HG03469 (cell line): ENCODE data around the gene PDXDC1.
A peak's percentile ranks its signal among the peaks of the same experiment; 100 is the strongest.
"Not testable (repeated sequence)": the region's sequence is repeated elsewhere in the genome, so short reads cannot be mapped to it uniquely, and the experiment has no call there.

Experiments
- ATAC-seq: cut with Tn5 transposase; IDR thresholded peaks from one replicate; pipeline ENCODE4 v1.9.1; 2021; ENCODE audit warnings: mild to moderate bottlenecking, moderate library complexity, moderate number of reproducible peaks; ENCODE audit not compliant: unreplicated experiment

The PDXDC1 gene

DNA sequence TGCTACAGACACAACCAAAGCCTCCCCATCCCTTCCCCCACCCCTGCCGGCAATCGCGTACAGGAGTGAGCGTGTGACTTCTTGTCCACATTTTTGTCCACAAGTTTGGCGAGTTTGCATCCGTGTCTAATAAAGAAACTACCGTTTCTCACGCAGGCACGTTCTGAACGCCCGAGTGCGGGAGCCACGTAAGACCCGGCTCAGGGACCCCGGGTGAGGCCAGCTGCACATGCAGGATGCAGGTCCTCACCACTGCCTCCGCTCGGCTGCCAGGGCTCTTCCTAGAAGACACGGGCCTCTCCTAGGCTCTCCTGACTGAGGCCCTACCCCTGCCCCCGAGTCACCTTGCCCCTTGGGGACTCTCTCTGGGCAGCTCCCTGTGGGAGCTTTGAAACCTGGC lies 174.0 kb downstream of the PDXDC1 start:
- not testable (repeated sequence) for ATAC-seq

DNA sequence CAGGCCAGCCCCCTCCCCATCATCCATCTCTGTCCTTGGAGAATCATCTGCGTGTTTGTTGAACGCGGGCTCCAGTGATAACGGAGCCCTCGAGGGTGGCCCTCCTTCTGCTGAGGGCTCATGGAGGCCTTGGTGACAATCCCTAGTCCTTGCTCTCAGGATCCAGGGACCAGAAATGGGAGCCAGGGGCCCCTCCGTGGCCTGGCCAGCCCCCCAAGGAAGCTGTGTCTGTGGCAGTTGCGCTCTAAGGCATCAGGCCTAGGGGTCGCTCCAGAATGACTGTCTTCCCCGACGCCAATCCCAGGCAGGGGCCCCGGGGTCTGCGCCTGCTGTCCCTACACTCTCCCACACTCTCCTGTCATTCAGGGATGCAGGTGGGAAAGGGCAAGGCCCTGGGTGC lies 174.4 kb downstream of the PDXDC1 start:
- not testable (repeated sequence) for ATAC-seq

DNA sequence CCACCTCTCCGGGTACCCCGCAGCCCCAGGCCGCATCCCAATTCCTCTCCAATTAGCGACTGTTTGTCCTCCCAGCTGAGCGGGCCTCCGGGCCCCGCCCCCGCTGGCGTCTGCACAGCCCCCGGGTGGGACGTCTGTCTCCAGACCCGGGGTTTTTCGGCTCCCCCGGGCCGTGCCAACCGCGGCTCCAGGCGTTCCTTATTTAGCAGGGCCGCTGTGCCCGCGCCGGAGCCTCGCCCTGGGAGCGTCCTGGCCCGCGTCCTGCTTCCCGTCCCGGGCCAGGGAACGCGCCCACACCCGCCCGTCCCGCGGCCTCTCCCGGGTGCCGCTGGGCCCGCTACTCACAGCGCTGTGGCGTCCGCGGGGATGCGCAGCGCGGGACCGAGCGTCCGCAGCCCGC lies 179.2 kb downstream of the PDXDC1 start:
- ATAC-seq, result not testable (repeated sequence)

GRCh38 chr16:15154650-15155562 lies 180.1 kb downstream of the PDXDC1 start:
- ATAC-seq, result peak; percentile 69

GRCh38 chr16:15157644-15158043 lies 182.8 kb downstream of the PDXDC1 start:
- ATAC-seq, result not testable (repeated sequence)

DNA sequence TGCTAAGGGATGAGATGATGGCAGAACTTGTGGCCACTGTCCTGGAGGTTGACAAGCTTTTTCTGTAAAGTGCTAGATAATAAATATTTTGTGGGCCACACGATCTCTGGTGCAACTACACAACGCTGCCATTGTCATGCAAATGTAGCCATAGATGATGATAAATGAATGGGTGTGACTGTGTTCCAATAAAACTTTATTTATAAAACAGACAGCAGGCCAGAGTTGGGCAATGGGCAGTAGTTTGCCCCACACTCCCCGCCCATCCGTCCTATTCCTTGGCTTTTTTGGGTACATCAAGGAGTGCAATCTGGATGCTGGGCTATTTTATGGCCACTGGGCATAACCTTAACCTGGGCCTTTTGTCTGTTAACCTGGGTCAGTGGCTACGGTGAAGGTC lies 184.8 kb downstream of the PDXDC1 start:
- not testable (repeated sequence) for ATAC-seq

DNA sequence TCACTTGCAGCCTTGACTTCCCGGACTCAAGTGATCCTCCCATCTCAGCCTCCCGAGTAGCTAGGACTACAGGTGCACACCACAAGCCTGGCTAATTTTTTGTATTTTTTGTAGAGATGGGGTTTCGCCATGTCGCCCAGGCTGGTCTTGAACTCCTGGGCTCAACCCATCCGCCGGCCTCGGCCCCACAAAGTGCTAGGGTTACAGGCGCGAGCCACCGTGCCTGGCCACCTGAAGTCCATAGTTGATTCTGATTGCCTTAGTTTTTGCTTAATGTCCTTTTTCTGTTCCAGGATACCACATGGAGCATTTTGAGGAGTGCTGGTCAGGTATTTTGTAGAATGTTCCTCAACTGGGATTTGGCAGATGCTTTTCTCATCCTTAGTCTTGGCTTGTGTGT lies 185.7 kb downstream of the PDXDC1 start:
- ATAC-seq, result not testable (repeated sequence)

DNA sequence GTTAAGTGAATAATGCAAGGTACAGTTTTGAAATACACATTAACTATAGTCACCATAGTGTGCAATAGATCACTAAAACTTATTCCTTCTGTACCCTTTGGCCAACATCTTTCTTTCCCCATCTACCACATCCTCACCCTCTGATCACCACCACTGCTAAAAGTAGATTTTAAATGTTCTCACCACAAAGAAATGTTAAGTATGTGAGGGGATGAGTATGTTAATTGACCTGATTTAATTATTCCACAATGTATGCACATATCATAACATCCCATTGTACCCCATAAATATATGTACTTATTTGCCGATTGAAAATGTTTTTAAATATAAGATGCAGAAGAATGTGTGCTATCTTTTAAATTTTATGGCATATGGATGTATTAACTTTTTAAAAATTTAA lies 188.2 kb downstream of the PDXDC1 start:
- not testable (repeated sequence) for ATAC-seq

DNA sequence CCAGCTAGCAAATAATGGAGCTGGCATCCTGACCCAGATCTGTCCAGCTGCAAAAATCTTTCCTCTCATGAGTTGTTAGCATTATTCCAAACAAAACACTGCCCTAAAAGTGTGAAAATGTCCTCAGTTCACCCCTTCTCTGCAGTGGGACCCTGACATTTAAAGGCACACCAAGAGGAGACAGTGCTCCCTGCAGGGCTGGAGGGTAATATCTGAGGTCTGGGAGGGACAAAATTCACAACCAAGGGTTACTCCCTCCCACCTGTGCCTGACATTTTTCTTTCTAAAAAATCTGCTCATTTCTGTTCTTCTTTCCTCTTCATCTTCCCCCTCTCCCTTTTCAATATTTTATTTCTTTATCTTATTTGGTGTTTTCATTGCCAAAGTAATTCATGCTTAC lies 191.4 kb downstream of the PDXDC1 start:
- ATAC-seq, result not testable (repeated sequence)

GRCh38 chr16:15168303-15168702 lies 193.5 kb downstream of the PDXDC1 start:
- ATAC-seq, result not testable (repeated sequence)

- not testable (repeated sequence) for ATAC-seq
Measured at GRCh38 chr16:15168953-15169652, 194.3 kb downstream of the PDXDC1 start.

- not testable (repeated sequence) for ATAC-seq
Measured at GRCh38 chr16:15179909-15180308, 205.1 kb downstream of the PDXDC1 start.

DNA sequence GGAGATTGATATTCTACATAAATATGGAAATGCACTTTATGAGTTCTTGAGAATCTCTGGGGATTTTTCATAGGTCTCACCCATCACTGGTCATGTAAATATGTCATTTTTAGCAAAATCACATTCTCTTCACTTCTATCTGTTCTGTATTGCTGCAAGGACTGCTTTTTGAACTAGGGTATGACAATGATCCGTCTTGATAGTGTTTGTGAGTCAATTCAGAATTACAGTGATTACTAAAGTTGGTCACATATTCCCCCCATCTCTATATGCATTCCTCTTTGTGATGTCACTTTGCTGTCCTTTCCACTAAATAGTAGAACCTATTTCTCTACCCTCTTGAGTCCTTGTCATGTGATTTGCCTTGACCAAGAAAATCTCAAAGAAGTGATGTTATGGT lies 206.1 kb downstream of the PDXDC1 start:
- not testable (repeated sequence) for ATAC-seq

GRCh38 chr16:15184000-15184399 lies 209.2 kb downstream of the PDXDC1 start:
- not testable (repeated sequence) for ATAC-seq
